ENCODE results near the gene MALT1.

The MALT1 gene

DNA sequence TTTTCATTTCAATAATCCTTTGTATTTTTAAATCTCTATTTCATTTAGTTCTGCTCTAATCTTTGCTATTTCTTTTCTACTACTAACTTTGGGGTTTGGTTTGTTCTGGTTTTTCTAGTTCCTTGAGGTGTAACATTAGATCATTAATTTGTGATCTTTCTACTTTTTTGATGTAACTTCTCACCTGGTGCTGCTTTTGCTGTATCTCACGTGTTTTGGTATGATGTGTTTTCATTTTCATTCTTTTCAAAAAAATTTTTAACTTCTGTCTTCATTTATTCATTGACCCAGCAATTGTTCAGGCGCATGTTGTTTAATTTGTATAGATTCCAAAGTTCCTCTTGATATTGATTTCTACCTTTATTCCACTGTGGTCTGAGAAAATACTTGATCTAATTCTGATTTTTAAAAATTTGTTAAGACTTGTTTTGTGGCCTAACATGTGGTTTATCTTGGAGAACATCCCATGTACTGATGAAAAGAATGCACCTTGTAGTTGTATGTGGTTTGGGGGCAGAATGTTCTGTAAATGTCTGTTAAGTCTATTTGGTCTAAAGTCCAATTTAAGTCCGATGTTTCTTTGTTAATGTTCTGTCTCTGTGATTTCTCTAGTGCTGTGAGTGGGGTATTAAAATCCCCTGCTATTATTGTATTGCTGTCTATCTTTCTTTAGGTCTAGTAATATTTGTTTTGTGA lies 17.3 kb upstream of the MALT1 start:
- TF ChIP-seq, protein P1, sequence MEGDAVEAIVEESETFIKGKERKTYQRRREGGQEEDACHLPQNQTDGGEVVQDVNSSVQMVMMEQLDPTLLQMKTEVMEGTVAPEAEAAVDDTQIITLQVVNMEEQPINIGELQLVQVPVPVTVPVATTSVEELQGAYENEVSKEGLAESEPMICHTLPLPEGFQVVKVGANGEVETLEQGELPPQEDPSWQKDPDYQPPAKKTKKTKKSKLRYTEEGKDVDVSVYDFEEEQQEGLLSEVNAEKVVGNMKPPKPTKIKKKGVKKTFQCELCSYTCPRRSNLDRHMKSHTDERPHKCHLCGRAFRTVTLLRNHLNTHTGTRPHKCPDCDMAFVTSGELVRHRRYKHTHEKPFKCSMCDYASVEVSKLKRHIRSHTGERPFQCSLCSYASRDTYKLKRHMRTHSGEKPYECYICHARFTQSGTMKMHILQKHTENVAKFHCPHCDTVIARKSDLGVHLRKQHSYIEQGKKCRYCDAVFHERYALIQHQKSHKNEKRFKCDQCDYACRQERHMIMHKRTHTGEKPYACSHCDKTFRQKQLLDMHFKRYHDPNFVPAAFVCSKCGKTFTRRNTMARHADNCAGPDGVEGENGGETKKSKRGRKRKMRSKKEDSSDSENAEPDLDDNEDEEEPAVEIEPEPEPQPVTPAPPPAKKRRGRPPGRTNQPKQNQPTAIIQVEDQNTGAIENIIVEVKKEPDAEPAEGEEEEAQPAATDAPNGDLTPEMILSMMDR (conservative IDR thresholded peaks at IDR 0.05; ENCODE audit: low read depth, low read length) = no peak
- H3K4me3 ChIP-seq (ENCODE audit: low read depth, low read length) = no peak overlapping the region
- peak; percentile 62 for DNase-seq (ENCODE audit: low read depth)

DNA sequence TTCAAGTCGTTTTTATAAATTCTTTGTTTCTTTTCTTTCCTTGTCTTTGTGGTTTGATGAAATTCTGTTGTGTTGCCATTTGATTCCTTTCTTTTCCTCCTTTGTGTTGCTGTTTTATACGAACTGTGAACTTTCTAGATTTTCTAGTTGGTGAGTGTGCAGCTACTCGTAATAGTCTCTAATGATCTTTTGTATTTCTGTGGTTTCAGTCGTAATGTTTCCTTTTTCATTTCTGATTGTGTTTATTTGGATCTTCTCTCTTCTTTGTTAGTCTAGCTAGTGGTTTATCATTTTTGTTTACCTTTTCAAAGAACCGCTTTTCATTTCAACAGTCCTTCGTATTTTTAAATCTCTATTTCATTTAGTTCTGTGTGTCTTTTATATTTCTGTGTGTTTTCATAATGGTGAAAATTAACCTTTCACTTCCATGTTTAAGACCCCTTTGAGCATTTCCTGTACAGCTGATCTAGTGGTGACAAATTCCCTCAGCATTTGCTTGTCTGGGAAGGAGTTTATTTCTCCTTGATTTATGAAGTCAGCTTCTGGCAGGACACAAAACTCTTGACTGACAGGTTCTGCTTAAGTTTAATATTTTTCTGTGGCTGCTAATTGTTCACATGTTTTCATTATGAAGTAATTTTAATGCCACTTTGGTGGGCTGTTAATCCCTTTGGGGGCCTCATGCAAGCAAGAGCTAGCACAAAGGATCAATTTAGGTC lies 16.2 kb upstream of the MALT1 start:
- no peak overlapping the region for H3K4me3 ChIP-seq (ENCODE audit: low read depth, low read length)
- DNase-seq (ENCODE audit: low read depth) = no peak
- TF ChIP-seq, protein P1 (conservative IDR thresholded peaks at IDR 0.05; ENCODE audit: low read depth, low read length) = no peak

DNA sequence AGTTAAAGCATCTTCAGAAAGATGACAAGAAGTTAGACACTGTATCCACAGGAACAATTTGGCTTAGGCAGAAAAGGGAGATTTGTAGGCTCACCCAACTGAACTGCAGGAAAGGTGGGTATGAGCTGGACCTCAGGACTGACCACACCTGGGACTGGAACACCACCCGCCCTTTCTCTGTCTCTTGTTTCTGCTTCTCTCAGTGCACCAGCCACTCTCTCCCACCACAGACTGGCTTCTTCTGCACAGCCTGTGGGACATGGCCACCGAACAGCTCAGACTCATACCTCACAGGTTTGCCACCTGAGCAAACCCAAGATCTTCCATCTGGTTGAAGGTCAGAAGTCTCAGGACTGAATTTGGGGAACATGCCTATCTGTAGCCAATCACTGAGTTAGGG lies 14.2 kb upstream of the MALT1 start:
- no peak overlapping the region for H3K4me3 ChIP-seq (ENCODE audit: low read depth, low read length)
- TF ChIP-seq, protein P1 (conservative IDR thresholded peaks at IDR 0.05; ENCODE audit: low read depth, low read length) = no peak
- DNase-seq (ENCODE audit: low read depth) = no peak

DNA sequence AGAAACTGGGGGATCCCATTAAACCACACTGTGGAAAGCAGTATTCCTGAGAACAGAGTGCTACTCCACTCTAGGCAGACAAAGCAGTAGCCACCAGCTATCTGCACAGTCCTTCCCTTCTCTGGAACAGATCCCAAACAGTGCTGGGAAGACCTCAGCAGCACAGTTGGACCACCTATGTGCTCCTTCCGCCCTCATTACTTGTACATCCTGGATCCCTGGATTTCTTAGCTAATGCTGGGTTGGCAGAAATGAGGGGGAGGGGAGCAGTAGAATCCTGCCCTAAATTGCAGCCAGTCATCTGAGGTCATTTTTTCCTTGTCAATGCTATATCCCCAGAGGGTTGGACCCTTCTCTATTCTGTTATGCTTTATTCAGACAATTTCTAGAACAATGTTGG lies 13.8 kb upstream of the MALT1 start:
- TF ChIP-seq, protein P1 (conservative IDR thresholded peaks at IDR 0.05; ENCODE audit: low read depth, low read length) = no peak

DNA sequence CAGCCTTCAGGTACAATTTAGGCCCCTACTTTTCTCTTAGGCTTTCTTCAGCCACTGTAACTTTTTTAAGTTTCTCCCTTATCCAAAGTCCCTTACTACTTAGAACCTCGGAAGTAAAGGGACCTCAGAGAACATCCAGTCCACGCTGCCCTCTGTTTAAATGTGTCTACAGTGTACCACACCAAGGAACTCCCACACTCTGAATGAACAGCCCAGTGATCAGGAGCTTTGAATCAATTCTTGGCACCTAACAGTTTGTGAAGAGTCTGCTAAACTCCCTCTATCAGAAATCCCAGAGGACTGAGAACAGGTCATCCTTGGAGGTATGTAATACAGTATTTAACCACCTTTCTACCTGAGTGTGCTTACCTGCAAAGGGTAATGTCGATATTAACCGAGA lies 11.6 kb upstream of the MALT1 start:
- TF ChIP-seq, protein P1 (conservative IDR thresholded peaks at IDR 0.05; ENCODE audit: low read depth, low read length) = no peak
- no peak overlapping the region for H3K4me3 ChIP-seq (ENCODE audit: low read depth, low read length)
- DNase-seq (ENCODE audit: low read depth) = no peak

More for the DNA sequence above, 13.8 kb upstream of the MALT1 start:
- no peak overlapping the region for H3K4me3 ChIP-seq (ENCODE audit: low read depth, low read length)
- no peak for DNase-seq (ENCODE audit: low read depth)

DNA sequence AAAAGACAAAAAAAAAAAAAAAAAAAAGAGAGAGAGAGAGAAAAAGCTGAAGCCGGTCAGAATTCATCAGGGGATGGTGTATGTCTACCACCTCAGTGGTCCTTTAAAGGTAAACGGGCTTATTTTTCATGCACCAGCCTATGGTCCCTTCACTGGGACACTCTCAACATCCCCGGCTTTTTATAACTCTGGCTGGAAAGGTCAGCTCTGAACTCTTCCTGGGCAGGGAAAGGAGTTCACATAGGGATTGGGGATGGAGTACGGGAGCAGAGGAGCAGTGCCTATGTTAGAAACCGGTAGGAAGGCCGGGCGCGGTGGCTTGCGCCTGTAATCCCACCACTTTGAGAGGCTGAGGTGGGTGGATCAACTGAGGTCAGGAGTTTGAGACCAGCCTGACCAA lies 10.3 kb upstream of the MALT1 start:
- TF ChIP-seq, protein P1 (conservative IDR thresholded peaks at IDR 0.05; ENCODE audit: low read depth, low read length) = no peak
- DNase-seq (ENCODE audit: low read depth) = no peak
- no peak overlapping the region for H3K4me3 ChIP-seq (ENCODE audit: low read depth, low read length)

DNA sequence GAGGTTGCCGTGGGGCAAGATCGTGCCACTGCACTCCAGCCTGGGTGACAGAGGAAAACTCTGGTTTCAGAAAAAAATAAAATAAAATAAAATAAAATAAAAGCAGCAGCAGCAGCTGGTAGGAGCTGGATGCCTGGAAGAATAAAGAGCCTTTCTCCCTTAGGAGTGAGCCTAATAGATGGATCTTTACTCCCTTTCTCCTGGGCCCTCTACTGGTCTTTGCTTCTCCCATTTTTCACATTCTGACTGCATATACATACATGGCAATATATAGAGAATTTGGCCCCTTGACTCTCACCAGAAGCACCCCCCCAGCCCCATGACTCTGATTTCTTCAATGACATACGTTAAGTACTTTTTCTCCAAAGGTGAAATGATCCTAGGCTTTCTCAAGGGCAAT lies 9.8 kb upstream of the MALT1 start:
- no peak overlapping the region for H3K4me3 ChIP-seq (ENCODE audit: low read depth, low read length)
- TF ChIP-seq, protein P1 (conservative IDR thresholded peaks at IDR 0.05; ENCODE audit: low read depth, low read length) = peak; percentile 65
- DNase-seq (ENCODE audit: low read depth) = peak; percentile 62
